HG03521 (cell line): ENCODE data around the gene SYTL3.

Experiments used
- ATAC-seq: cut with Tn5 transposase; IDR thresholded peaks from one replicate; pipeline ENCODE4 v1.9.1; 2021; ENCODE audit warnings: mild to moderate bottlenecking, moderate library complexity; ENCODE audit not compliant: unreplicated experiment

Gene SYTL3

DNA sequence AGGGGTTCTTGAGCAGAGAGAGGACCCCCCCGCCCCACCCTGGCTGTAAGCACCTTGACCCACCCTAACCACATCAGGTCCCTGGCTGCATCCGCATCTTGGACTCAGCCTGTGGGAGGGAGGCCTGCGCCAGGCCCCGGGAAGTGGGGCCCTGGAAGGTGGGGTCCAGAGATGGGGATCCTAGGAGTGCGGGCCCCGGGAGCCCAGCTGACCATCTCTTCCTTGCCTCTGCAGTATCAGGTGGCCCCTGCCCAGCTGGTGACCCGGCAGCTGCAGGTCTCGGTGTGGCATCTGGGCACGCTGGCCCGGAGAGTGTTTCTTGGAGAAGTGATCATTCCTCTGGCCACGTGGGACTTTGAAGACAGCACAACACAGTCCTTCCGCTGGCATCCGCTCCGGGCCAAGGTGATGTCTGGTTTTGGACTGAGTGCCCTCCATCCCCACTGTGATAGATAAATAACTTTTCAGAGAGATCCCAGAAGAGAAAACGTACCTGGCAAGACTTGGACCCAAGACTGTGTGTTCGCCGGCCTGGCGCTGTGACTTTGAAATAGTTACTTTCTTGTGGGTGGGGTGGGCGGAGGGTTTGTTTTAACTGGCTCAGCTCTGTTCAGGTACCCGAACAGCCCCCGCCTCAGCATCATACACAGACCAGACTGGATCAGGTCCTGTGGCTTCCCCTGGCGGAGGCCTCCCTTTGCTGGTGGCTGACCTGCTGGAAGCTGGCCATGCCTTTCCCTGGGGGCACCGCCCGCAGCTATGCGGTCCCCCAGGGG, 107.3 kb downstream of the SYTL3 start:
- ATAC-seq: no peak

- no peak for ATAC-seq
Observed at GRCh38 chr6:158757753-158758090, 107.9 kb downstream of the SYTL3 start.

DNA sequence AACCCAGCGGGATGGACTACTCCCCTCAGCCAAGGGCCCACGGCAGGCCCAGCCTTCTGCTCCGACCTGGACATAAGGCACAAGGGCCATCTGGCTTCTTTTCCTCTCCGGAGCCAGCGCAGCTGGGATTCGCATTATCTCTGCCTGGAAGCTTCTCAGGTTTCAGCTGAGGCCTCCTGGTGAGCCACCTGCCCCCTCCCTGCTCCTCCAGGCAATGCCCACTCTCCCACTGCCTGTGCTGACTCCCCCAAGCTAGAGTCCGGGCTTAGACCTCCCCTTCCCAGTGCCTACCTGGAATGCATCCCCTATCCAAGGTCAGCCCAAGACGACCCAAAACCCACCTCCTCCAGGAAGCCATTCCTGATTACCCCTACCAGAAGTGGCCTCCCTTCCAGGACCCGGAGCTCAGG, 108.6 kb downstream of the SYTL3 start:
- ATAC-seq: no peak

DNA sequence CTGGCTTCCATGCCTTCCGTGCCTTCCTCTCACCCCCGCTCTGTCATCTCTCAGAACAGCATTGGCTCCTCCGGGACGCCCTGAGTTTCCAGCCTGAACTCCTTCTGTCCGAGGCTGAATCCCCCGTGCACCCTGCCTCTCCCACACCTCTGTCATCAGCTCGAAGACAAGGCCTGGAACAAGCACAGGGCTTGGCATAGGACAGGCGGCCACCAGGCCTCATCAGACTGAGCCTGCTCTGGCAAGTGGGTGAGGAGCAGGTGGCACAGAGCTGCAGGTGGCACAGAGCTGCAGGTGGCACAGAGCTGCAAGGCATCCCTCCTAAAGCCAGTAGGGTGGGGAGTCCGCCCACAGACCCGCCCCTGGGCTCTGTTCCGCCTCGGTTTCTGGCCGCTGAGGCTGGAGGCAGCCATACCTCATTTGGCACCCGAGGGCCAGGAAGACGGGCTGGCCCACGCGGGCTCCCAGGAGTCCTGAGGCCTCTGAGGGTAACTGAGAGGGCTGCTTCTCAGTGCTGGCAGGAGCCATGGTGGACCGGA, 109.2 kb downstream of the SYTL3 start:
- no peak for ATAC-seq

GRCh38 chr6:158759966-158760617, 110.2 kb downstream of the SYTL3 start:
- ATAC-seq: no peak

GRCh38 chr6:158760618-158761250, 110.9 kb downstream of the SYTL3 start:
- ATAC-seq: no peak

DNA sequence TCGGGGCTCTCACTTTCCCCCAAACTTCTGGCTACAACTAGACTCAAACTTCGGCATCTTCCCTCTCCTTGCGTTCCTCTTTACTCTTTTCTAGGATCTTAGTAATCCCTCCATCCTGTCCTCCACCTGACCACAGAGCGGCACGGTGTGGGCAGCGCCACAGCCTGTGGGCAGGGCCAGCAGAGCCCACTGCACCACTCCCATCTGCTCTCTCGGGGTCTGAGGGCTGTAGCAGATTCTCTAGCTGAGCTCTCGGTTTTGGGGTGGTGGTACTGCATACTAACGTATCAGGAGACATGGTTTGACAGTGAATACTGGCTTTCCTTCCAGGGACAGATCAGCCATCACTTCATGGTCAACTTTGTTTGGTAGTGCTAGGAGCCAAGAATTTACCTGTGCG, 111.9 kb downstream of the SYTL3 start:
- no peak for ATAC-seq

DNA sequence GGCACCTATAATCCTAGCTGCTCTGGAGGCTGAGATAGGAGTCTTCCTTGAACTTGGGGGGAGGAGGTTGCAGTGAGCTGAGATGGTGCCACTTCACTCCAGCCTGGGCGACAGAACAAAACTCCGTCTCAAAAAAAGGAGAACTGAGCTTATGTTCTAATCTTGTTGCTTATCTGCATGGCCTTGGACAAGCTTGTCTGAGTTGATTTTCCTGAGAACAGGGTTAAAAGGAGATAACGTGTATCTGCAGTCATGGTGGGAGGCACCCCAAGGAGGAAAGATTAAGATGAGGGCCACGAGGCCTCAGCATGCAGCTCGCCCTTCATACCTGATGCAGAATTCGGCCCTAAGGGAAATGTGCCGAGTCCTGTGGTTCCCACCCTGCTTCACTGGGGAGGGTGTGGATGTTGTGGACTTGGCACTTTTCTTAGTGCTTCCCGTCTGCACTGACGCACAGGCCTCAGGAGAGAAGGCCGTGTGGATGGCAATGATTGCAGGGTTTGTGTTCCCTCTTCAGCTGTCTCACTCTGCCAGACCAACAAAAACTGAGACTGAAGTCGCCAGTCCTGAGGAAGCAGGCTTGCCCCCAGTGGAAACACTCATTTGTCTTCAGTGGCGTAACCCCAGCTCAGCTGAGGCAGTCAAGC, 113.1 kb downstream of the SYTL3 start:
- no peak for ATAC-seq

DNA sequence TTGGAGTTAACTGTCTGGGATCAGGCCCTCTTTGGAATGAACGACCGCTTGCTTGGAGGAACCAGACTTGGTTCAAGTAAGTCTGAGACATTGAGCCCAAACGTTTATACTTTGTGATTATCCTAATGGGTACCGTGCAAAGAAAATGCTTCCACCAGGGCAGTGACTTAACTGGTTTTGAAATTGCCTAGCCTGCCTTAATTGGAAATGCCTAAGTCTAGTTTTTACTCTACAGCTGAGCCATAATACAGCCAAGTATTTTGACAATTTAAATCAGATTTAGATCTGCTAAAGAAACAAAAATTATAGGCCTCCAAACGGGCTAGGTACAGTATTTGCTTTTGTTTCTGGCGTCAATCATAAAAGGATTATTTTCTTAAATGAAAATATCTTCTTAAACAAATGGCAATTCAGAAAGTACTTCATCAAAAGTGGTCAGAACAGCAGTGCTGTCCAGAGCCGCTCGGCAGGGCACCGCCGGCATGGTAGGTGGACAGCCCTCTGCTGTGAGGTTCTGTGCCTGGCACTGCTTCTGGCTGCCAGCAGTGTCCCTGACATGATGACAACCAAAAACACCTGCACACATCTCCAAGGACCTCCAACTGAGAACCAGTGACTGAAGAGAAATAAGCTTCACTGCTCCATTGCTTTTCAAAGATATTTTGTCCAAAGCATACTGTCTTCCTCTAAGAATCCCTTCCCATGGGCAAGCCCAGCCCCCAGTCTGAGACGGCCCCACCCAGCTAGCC, 113.8 kb downstream of the SYTL3 start:
- no peak for ATAC-seq

DNA sequence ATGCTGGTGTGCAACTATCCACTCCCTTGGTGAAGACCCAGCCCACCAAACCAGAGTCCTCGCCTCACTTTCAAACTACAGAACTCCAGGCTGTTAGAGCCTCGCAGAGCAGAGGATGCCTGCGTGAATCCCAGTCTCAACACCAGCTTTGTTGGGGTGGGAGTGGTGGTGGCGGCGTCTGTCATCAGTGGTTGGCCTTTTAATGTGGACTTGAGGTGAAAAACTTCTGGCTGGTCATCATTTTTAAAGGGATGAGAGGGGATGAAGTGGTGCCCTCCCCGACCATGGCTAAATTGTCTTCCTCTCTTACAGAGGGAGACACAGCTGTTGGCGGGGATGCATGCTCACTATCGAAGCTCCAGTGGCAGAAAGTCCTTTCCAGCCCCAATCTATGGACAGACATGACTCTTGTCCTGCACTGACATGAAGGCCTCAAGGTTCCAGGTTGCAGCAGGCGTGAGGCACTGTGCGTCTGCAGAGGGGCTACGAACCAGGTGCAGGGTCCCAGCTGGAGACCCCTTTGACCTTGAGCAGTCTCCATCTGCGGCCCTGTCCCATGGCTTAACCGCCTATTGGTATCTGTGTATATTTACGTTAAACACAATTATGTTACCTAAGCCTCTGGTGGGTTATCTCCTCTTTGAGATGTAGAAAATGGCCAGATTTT, 114.5 kb downstream of the SYTL3 start:
- no peak for ATAC-seq

- ATAC-seq: no peak
Observed at GRCh38 chr6:158764926-158765325, 115.1 kb downstream of the SYTL3 start.

DNA sequence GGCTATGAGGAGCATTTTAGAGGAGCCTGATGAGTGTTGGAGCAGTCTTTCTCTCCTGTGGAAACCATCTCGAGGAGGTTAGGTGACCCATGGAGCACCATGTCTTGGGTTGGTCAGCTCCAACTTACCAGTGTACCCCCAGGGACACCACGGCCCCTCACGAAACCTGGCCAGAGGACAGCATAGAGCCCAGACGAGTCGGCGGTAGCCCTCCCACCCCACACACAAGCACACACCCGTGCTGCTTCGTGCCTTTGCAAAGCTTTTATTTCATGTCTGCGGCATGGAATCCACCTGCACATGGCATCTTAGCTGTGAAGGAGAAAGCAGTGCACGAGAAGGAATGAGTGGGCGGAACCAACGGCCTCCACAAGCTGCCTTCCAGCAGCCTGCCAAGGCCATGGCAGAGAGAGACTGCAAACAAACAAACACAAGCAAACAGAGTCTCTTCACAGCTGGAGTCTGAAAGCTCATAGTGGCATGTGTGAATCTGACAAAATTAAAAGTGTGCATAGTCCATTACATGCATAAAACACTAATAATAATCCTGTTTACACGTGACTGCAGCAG, 115.7 kb downstream of the SYTL3 start:
- no peak for ATAC-seq

DNA sequence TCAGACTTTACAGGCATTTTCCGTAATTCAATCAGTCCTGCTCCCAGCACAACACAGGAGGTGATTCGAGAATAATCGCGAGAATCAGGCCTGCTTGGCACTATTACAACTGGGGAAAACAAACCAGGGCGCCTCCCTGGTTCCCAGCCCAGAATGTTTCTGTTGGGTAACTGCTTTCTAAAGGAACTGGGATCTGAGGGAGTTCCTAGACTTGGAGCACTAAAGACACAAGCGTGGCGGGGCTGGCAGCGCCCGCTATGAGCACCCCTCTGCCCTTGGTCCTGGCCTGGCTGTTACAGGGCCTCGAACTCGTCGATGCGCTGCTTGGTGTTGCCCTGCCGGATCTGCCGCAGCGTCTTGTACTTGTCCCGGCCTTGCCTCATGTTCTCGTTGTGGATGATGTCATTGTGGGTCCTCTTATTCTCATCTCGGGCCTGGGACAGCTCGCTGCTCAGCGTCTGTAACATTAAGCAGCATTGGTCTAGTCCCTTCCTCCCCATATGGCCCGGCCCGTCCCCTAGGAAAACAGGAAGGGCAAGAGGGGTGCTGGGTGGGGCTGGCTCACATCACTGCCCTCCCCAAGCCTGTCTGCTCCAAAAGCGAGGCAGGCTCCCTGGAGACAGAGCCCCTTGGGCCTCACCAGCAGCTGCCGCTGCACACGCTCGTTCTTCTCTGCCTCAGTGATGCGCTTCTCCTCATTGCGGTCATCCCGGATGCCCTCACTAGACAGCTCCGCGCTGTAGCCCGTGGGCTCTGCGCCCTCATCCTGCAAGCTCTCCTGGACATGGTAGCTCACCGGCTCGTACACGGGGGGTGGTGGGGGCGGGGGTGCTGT, 117.0 kb downstream of the SYTL3 start:
- ATAC-seq: no peak

DNA sequence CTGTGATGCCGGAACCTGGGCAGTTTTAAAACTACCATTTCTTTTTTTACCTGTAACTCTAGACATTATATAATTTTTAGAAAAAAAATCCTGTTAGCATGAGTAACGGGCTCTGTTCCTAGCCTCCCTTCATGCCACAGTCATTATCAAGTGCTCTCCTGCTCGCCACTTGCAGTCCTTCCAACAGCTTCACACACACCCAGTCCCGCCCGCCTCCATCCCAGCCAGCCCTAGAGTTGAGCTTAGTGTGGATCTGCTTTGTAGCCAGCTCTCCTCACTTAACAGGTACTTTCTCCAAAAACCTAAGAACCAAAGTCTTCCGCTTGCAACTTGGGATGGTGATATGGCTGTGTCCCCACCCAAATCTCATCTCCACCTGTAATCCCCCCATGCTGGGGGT, 117.9 kb downstream of the SYTL3 start:
- ATAC-seq: no peak

GRCh38 chr6:158768436-158768835, 118.6 kb downstream of the SYTL3 start:
- no peak for ATAC-seq

DNA sequence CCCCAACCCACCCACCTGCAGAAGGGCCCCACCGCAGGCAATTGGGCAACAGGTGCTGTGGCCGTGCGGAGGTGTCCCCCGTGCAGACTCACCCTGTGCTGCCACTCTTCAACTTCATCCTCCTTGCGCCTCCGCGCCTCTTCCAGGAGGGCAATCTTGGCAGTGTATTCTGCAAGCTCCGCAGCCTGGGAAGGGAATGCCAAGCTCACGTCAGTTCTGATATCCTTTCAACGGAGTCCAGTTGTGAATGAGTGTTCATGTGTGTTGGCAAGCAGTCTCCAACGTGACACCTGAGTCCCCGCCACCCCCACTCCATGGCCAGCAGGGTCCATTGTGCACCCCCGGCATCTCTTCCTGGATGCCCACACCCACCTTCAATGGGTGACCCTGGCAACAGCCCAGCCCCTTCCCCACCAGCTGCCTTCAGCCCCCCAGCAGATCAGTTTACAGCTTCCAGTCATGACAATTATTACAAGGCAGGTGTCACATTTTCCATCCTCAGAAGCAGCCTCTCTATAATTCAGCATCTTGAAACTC, 119.4 kb downstream of the SYTL3 start:
- ATAC-seq: no peak

DNA sequence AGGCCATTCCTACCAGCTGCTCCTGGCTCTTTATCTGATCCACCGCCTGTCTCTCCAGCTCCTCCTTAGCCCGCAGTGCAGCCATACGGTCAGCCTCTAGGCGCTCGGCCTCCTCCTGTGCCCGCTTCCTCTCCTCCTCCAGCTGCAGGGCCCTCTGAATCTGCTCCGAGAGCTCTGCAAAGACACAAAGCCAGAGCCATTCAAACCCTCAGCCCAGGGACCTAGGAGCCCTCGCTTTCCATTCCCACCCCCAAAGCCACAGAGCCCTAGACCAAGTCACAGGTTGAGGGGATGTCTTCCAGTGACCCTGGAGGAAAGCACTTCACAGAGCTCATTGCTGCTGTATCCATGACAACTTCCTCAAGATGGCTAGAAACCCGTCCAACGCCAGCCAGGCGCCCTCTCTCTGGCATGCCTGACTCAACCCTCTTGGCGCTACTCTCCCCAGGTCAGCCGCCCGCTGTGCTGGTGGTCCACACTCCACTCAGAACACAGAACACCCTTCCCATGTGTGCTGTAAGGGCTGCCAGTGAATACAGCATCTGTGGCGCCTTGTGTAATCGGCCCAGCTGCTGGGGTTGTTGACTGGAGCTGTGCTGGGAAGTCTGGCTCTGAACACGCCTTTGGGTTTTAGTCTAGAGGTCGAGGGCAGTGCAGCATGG, 120.0 kb downstream of the SYTL3 start:
- no peak for ATAC-seq
